ENCODE data around the gene EMD. TPM values are rescaled to one million over a fixed set of nuclear protein-coding genes. Genes with fewer than 3 reads are reported as not detected.

The EMD gene
- total and polyA plus RNA-seq, 2 of the 13 experiments (the other 11 are each of a cell fraction or from before 2014, with no cell fraction given), result 14.5 to 14.9 TPM

GRCh38 chrX:154401045-154401799 lies 22.1 kb downstream of the EMD start (continued):
- no peak for TF ChIP-seq ZSCAN5A (CRISPR knock-in tag; IDR thresholded peaks at IDR 0.05; ENCODE audit: borderline replicate concordance)
- TF ChIP-seq NR2F6 (IDR thresholded peaks at IDR 0.05), result no peak
- peak; percentile 23; the same call in 1 of the 2 replicates for TF ChIP-seq NR2F6 (CRISPR knock-in tag; IDR thresholded peaks at IDR 0.05)
- TF ChIP-seq SSRP1 (CRISPR knock-in tag; IDR thresholded peaks at IDR 0.05), result peak; percentile 97
- no peak for TF ChIP-seq ZNF276 (CRISPR knock-in tag; IDR thresholded peaks at IDR 0.05; ENCODE audit: low read depth)
- TF ChIP-seq, protein P1, sequence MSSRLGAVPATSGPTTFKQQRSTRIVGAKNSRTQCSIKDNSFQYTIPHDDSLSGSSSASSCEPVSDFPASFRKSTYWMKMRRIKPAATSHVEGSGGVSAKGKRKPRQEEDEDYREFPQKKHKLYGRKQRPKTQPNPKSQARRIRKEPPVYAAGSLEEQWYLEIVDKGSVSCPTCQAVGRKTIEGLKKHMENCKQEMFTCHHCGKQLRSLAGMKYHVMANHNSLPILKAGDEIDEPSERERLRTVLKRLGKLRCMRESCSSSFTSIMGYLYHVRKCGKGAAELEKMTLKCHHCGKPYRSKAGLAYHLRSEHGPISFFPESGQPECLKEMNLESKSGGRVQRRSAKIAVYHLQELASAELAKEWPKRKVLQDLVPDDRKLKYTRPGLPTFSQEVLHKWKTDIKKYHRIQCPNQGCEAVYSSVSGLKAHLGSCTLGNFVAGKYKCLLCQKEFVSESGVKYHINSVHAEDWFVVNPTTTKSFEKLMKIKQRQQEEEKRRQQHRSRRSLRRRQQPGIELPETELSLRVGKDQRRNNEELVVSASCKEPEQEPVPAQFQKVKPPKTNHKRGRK (CRISPR knock-in tag; IDR thresholded peaks at IDR 0.05), result no peak
- no peak for TF ChIP-seq CEBPB (IDR thresholded peaks at IDR 0.05; ENCODE audit: borderline replicate concordance, low read depth, low read length)
- TF ChIP-seq GATAD1 (CRISPR knock-in tag; IDR thresholded peaks at IDR 0.05), result 0 out of 2 replicates have a peak, but pooled peaks have one; percentile 36
- no peak for TF ChIP-seq TBX3 (IDR thresholded peaks at IDR 0.05; ENCODE audit: borderline replicate concordance)
- TF ChIP-seq SP1 (IDR thresholded peaks at IDR 0.05), result no peak
- TF ChIP-seq SP1 (CRISPR knock-in tag; IDR thresholded peaks at IDR 0.05), result no peak
- no peak for TF ChIP-seq ZNF382 (CRISPR knock-in tag; IDR thresholded peaks at IDR 0.05; ENCODE audit: borderline replicate concordance)
- TF ChIP-seq, protein P2, sequence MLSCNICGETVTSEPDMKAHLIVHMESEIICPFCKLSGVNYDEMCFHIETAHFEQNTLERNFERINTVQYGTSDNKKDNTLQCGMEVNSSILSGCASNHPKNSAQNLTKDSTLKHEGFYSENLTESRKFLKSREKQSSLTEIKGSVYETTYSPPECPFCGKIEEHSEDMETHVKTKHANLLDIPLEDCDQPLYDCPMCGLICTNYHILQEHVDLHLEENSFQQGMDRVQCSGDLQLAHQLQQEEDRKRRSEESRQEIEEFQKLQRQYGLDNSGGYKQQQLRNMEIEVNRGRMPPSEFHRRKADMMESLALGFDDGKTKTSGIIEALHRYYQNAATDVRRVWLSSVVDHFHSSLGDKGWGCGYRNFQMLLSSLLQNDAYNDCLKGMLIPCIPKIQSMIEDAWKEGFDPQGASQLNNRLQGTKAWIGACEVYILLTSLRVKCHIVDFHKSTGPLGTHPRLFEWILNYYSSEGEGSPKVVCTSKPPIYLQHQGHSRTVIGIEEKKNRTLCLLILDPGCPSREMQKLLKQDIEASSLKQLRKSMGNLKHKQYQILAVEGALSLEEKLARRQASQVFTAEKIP (CRISPR knock-in tag; IDR thresholded peaks at IDR 0.05; ENCODE audit: borderline replicate concordance), result no peak
- TF ChIP-seq POGZ (CRISPR knock-in tag; IDR thresholded peaks at IDR 0.05), result no peak
- no peak for TF ChIP-seq SAFB2 (CRISPR knock-in tag; IDR thresholded peaks at IDR 0.05; ENCODE audit: borderline replicate concordance, low read depth)
- peak; percentile 58; the same call in 1 of the 2 replicates for TF ChIP-seq NFIC (IDR thresholded peaks at IDR 0.05; ENCODE audit: low read length)
- TF ChIP-seq ZFP91 (CRISPR knock-in tag; IDR thresholded peaks at IDR 0.05; ENCODE audit: borderline replicate concordance), result peak; percentile 26; the same call in 1 of the 2 replicates
- TF ChIP-seq PHF5A (CRISPR knock-in tag; IDR thresholded peaks at IDR 0.05; ENCODE audit: low read depth, unreplicated experiment), result peak; percentile 70
- TF ChIP-seq ZNF10 (CRISPR knock-in tag; IDR thresholded peaks at IDR 0.05; ENCODE audit: borderline replicate concordance, low read depth), result no peak
- TF ChIP-seq ZNF235 (CRISPR knock-in tag; IDR thresholded peaks at IDR 0.05; ENCODE audit: borderline replicate concordance), result no peak
- TF ChIP-seq MXI1 (IDR thresholded peaks at IDR 0.05; ENCODE audit: borderline replicate concordance, low read depth, low read length), result peak; percentile 29; the same call in 1 of the 3 replicates
